GM19455 (cell line): ENCODE measurements around the gene OR4B1.

Experiments
- ATAC-seq: cut with Tn5 transposase; IDR thresholded peaks from one replicate; pipeline ENCODE4 v1.9.1; 2021; ENCODE audit not compliant: unreplicated experiment

The OR4B1 gene

DNA sequence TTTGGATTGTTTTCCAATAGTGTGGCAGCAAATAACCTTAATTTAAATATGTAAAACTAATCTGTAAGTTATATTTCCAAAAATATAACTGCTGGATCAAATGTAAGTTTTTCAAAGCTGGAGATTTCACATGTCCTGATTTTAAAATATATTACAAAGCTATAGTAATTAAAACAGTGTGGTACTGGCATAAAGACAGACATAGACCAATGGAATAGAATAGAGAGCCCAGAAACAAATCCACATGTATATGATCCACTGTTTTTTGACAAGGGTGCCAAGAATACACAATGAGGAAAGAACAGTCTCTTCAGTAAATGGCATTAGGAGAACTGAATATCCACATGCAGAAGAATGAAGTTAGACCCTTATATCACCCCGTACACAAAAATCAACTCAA lies 32.3 kb downstream of the OR4B1 start:
- ATAC-seq = no peak

DNA sequence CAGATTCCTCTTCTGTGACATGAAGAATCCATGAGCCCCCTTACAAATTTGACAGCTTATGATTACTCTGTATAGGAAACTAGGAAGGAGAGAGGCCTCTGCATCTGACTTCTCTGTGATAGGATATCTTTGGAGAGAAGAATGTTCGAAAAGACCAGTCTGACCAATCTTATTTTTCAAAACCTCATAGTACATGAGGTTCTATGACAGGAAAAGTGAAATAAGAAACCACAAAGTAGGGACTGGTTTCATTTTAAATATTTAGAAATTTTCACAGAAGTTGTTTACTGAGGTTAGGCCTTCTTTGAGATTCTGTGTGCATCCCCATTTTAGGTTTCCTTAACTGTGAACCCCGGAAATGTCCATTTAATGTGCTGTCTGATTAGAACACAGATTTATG lies 45.0 kb downstream of the OR4B1 start:
- ATAC-seq = no peak

DNA sequence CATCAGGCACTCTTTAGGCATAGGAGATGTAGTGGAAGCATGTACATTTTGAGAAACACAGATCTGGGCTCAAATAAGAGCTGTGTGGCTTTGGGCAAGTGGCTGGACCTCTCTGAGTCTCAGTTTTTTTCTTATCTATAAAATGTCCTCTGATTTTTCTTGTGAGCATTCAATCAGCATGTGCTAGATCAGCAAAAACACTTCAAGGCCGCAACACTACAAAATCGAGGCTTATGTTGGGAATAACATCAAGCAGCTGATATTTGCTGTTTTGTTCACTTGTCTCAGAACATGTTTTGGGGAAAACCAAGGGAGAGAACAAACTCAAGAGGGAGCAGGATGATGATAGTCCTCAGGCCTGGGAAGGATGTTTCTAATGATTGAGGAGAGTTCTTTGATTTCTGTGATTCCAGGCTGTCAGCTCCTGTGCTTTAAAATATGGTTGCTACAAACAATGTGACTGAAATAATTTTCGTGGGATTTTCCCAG lies 46.9 kb downstream of the OR4B1 start, which contains the start of gene OR4X1:
Gene OR4X1, plus strand, starts transcription at position 439 of the 489 bp plus-strand sequence. Its CDS starts 0 bp downstream, at position 439.
- no peak for ATAC-seq
